ENCODE measurements around the gene CRIP1. TPM values are rescaled to one million over a fixed set of nuclear protein-coding genes. Genes with fewer than 3 reads are reported as not detected.

The CRIP1 gene
- total RNA-seq, 1 experiment from 2014 or later, result 6.9 TPM

DNA sequence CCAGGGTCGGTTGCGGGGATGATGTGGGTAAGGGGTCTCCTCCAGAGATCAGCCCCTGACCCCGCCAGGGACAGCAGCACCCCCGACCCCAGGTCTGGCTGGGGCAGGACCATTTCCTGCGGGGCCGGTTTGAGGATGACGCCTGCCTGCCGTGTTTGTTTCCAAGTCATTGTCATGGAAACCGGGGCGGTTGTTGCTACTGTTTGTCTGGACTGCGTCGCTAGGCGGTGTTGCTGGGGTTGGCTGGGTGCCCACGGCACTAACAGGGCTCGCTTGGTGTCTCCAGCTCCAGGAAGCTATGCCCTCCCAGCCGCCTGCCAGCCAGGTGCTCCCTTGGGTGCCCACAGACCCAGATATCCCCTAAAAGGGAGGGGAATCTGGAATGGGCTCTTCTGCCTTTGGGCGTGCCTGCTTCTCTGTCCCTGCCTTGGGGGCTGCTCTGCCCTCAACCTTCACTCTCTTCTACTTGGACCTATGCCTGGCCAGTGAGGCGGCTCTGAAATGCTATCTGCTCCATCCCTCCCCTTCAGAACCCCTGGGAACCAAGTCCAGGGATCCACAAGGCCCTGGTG is 4.7 kb upstream of the CRIP1 start:
- H3K4me1 ChIP-seq (ENCODE audit: insufficient read depth, low read length), result no peaks in the 10 kb centered on the region
- H3K27me3 ChIP-seq (ENCODE audit: insufficient read depth, low read length), result peaks cover 35% of the 10 kb centered on the region
- H3K4me2 ChIP-seq (ENCODE audit: insufficient read depth, insufficient read length, low read length), result no peak overlapping the region
- peaks cover 11 to 33% of the 10 kb centered on the region in 2 experiments for H3K4me1 Mint-ChIP-seq
- H3K14ac ChIP-seq (ENCODE audit: insufficient read depth, low read length), result peak overlapping the region; percentile 96
- no peak overlapping the region for H2BK5ac ChIP-seq (ENCODE audit: insufficient read length, low read length)
- H3K4ac ChIP-seq (ENCODE audit: low read depth, low read length), result peak overlapping the region; percentile 93
- H3K23ac ChIP-seq (ENCODE audit: insufficient read length, low read depth, low read length), result no peak overlapping the region
- no peak overlapping the region for H2AFZ ChIP-seq (ENCODE audit: low read length)
- H3K56ac ChIP-seq (ENCODE audit: insufficient read length, low read depth, low read length), result no peak overlapping the region
- H3K79me2 ChIP-seq (ENCODE audit: insufficient read depth, low read length), result no peaks in the 10 kb centered on the region
- WGBS (ENCODE audit: extremely low coverage, insufficient read length, low lambda C conversion rate), result no CpG with 5 or more reads among the region's 18 CpGs
- H2BK15ac ChIP-seq (ENCODE audit: low read depth, low read length), result no peak overlapping the region
- H2BK120ac ChIP-seq (ENCODE audit: low read depth, low read length, poor library complexity, severe bottlenecking), result peak overlapping the region; percentile 84
- H3K79me1 ChIP-seq (ENCODE audit: insufficient read depth, low read depth, low read length, poor library complexity, severe bottlenecking), result no peaks in the 10 kb centered on the region
- no peaks in the 10 kb centered on the region for H3K36me3 Mint-ChIP-seq (ENCODE audit: insufficient read depth in 1 of 3, low read depth in 3 of 3)
- H3K18ac ChIP-seq (ENCODE audit: insufficient read length, low read depth, low read length), result peak overlapping the region; percentile 91
- H2BK12ac ChIP-seq (ENCODE audit: insufficient read length, low read depth, low read length), result peak overlapping the region; percentile 59
- no peaks in the 10 kb centered on the region for H4K20me1 ChIP-seq (ENCODE audit: control insufficient read depth, insufficient read depth, insufficient read length)
- H3T11ph ChIP-seq (ENCODE audit: low read length), result peak overlapping the region; percentile 71
- no peak overlapping the region for H4K8ac ChIP-seq (replicated peaks; ENCODE audit: insufficient read length, low read depth, low read length)
- H4K5ac ChIP-seq (ENCODE audit: insufficient read length, low read depth, low read length), result peak overlapping the region; percentile 47
- peak; percentile 92 for DNase-seq
- H3K23me2 ChIP-seq (ENCODE audit: insufficient read length, low read depth, low read length, poor library complexity, severe bottlenecking), result peaks cover 5% of the 10 kb centered on the region
- TF ChIP-seq, protein P1, sequence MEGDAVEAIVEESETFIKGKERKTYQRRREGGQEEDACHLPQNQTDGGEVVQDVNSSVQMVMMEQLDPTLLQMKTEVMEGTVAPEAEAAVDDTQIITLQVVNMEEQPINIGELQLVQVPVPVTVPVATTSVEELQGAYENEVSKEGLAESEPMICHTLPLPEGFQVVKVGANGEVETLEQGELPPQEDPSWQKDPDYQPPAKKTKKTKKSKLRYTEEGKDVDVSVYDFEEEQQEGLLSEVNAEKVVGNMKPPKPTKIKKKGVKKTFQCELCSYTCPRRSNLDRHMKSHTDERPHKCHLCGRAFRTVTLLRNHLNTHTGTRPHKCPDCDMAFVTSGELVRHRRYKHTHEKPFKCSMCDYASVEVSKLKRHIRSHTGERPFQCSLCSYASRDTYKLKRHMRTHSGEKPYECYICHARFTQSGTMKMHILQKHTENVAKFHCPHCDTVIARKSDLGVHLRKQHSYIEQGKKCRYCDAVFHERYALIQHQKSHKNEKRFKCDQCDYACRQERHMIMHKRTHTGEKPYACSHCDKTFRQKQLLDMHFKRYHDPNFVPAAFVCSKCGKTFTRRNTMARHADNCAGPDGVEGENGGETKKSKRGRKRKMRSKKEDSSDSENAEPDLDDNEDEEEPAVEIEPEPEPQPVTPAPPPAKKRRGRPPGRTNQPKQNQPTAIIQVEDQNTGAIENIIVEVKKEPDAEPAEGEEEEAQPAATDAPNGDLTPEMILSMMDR (conservative IDR thresholded peaks at IDR 0.05), result peak; percentile 33; the same call in 2 of the 3 replicates
- peaks cover 0 to 3% of the 10 kb centered on the region in 2 experiments; a peak in 1 of 5 replicates for H3K9me3 Mint-ChIP-seq
- H2AK5ac ChIP-seq (ENCODE audit: insufficient read length, low read length), result no peak overlapping the region
- H3K27ac Mint-ChIP-seq, result peak overlapping the region in 2 of 3 experiments; percentile 73 to 98; a peak in 3 of 7 replicates
- no peak overlapping the region for H2BK20ac ChIP-seq (ENCODE audit: low read depth, low read length, poor library complexity, severe bottlenecking)
- H3K27me3 Mint-ChIP-seq (ENCODE audit: low read depth), result peaks cover 87% of the 10 kb centered on the region
- no peak overlapping the region for H3K27ac ChIP-seq (ENCODE audit: insufficient read length, low read depth, low read length)
- H3K9ac ChIP-seq (ENCODE audit: extremely low read depth, insufficient read length, low read length), result no peak overlapping the region
- H3K4me3 Mint-ChIP-seq, result peak overlapping the region; percentile 44 to 71
- peak overlapping the region; percentile 86 for H4K91ac ChIP-seq (ENCODE audit: insufficient read length, low read depth, low read length)
- H3K9me3 ChIP-seq (ENCODE audit: control insufficient read depth, low read depth, low read length), result no peaks in the 10 kb centered on the region
